SK-N-SH treated with all-trans-retinoic acid at 6 μM for 48 hours (cell line): ENCODE measurements around the gene GRIK2.

ENCODE experiments used
- ATAC-seq: fragments of 200-7000 bp; cut with Tn5 transposase; 3 replicates; pipeline ENCODE4 v1.9.1; 2020; ENCODE audit warnings: mild to moderate bottlenecking, moderate library complexity
- ARNTL ChIP-seq: fragments of 450-650 bp; formaldehyde crosslinking; IDR thresholded peaks from 2 replicates; pipeline ENCODE4 v1.5.0; 2020; ENCODE audit warnings: low read depth, mild to moderate bottlenecking, moderate library complexity, borderline replicate concordance
- BACH2 ChIP-seq: fragments of 250-450 bp; sonication (Bioruptor Pico); IDR thresholded peaks from 2 replicates; pipeline ENCODE4 v1.9.0; 2021; ENCODE audit warnings: mild to moderate bottlenecking, borderline replicate concordance
- CSDC2 ChIP-seq: fragments of 250-450 bp; sonication (Bioruptor Pico); IDR thresholded peaks from 2 replicates; pipeline ENCODE4 v1.5.0; 2020; ENCODE audit warnings: mild to moderate bottlenecking, moderate library complexity
- ESRRG ChIP-seq: fragments of 250-450 bp; sonication (Bioruptor Pico); IDR thresholded peaks from 2 replicates; pipeline ENCODE4 v1.6.1; 2021; ENCODE audit warnings: mild to moderate bottlenecking
- GLIS3 ChIP-seq: fragments of 250-450 bp; sonication (Bioruptor Pico); IDR thresholded peaks from 2 replicates; pipeline ENCODE4 v1.5.0; 2020; ENCODE audit warnings: mild to moderate bottlenecking, moderate library complexity
- ISL1 ChIP-seq: fragments of 250-450 bp; sonication (Bioruptor Pico); IDR thresholded peaks from 2 replicates; pipeline ENCODE4 v2.1.2; 2022; ENCODE audit warnings: mild to moderate bottlenecking, moderate library complexity
- OSR1 ChIP-seq: fragments of 250-450 bp; sonication (Bioruptor Pico); IDR thresholded peaks from 2 replicates; pipeline ENCODE4 v1.8.0; 2022; ENCODE audit warnings: moderate library complexity, mild to moderate bottlenecking, inconsistent platforms
- PPARA ChIP-seq: fragments of 250-450 bp; sonication (Bioruptor Pico); IDR thresholded peaks from 2 replicates; pipeline ENCODE4 v1.5.0; 2020; ENCODE audit warnings: mild to moderate bottlenecking, borderline replicate concordance
- RARB ChIP-seq: fragments of 250-450 bp; sonication (Bioruptor Pico); IDR thresholded peaks from 2 replicates; pipeline ENCODE4 v1.8.0; 2021; ENCODE audit warnings: mild to moderate bottlenecking, moderate library complexity
- SNAI2 ChIP-seq: fragments of 250-450 bp; sonication (Bioruptor Pico); IDR thresholded peaks from 2 replicates; pipeline ENCODE4 v1.5.0; 2020; ENCODE audit warnings: mild to moderate bottlenecking, moderate library complexity
- TCF4 ChIP-seq: fragments of 250-450 bp; sonication (Bioruptor Pico); IDR thresholded peaks from 2 replicates; pipeline ENCODE4 v1.8.0; 2021; ENCODE audit warnings: mild to moderate bottlenecking, moderate library complexity, borderline replicate concordance
- TOX ChIP-seq: fragments of 250-450 bp; sonication (Bioruptor Pico); IDR thresholded peaks from 2 replicates; pipeline ENCODE4 v1.8.0; 2021; ENCODE audit warnings: mild to moderate bottlenecking, moderate library complexity, borderline replicate concordance
- ZC3H10 ChIP-seq: fragments of 250-450 bp; sonication (Bioruptor Pico); IDR thresholded peaks from 2 replicates; pipeline ENCODE4 v1.5.1; 2021; ENCODE audit warnings: mild to moderate bottlenecking, moderate library complexity
- ZFP3 ChIP-seq: fragments of 250-450 bp; sonication (Bioruptor Pico); IDR thresholded peaks from 2 replicates; pipeline ENCODE4 v1.5.0; 2020; ENCODE audit warnings: mild to moderate bottlenecking, moderate library complexity
- ZNF565 ChIP-seq: fragments of 450-650 bp; formaldehyde crosslinking; conservative IDR thresholded peaks from 2 replicates; pipeline ENCODE4 v1.5.0; 2020; ENCODE audit warnings: low read depth, mild to moderate bottlenecking, moderate library complexity
- ZNF70 ChIP-seq: fragments of 450-650 bp; formaldehyde crosslinking; IDR thresholded peaks from 2 replicates; pipeline ENCODE4 v1.5.0; 2020; ENCODE audit warnings: mild to moderate bottlenecking, moderate library complexity
- ZNF8 ChIP-seq: fragments of 450-650 bp; formaldehyde crosslinking; IDR thresholded peaks from 2 replicates; pipeline ENCODE4 v1.5.0; 2020; ENCODE audit warnings: mild to moderate bottlenecking, moderate library complexity
- TF ChIP-seq, protein P1 (sequence below): fragments of 250-450 bp; sonication (Bioruptor Pico); IDR thresholded peaks from 2 replicates; pipeline ENCODE4 v1.8.0; 2021; ENCODE audit warnings: low read depth, mild to moderate bottlenecking, moderate library complexity, borderline replicate concordance
- TF ChIP-seq, protein P2 (sequence below): fragments of 250-450 bp; sonication (Bioruptor Pico); IDR thresholded peaks from 2 replicates; pipeline ENCODE4 v1.8.0; 2020; ENCODE audit warnings: mild to moderate bottlenecking, moderate library complexity, borderline replicate concordance
- TF ChIP-seq, protein P3 (sequence below): fragments of 250-450 bp; sonication (Bioruptor Pico); IDR thresholded peaks from 2 replicates; pipeline ENCODE4 v1.5.1; 2020; ENCODE audit warnings: low read depth, mild to moderate bottlenecking, moderate library complexity

The GRIK2 gene

DNA sequence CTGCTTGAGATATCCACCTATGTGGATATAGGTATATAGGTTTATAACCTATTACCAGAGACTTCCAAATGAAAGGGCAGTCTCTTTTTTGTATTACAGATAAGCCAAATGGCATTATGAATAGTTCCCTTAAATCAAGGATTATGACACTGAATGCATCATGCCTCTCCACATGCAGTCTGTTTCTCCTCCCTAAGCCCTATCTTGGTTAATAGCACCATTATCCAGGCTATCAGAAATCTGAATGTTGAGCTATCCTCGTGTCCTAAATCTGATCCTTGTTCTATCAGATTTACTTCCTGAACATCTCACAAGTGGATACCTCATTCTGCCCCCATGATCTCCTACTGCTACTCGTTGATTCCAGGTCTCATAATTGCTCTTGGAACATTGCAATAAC, 138.0 kb downstream of the GRIK2 start:
- ATAC-seq: no peak

DNA sequence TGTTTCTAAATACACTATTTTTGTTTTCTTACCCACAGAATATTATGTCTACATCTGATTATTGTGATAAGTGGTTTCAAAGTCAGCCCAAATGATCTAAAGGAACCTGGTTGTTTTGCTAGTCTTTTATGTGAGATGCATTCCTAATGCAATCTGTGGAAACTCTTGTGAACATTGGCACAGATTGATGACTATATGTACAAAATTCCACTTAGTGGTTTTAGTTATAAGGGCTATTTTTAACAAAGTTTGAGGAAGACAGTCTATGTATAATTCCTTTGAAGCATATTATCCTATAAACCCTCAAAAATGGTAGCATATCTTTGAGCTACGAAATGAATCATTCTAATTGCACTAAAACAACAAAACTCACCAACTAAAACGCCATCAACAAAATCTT, 140.9 kb downstream of the GRIK2 start:
- peak; percentile 93 for TF ChIP-seq ISL1
- TF ChIP-seq BACH2 (CRISPR knock-in tag): no peak
- TF ChIP-seq ESRRG: no peak
- TF ChIP-seq ZC3H10 (CRISPR knock-in tag): 0 out of 2 replicates have a peak, but pooled peaks have one; percentile 22
- TF ChIP-seq GLIS3 (CRISPR knock-in tag): no peak
- TF ChIP-seq ZNF8 (CRISPR knock-in tag): no peak
- no peak for TF ChIP-seq PPARA
- peak; percentile 65; the same call in 1 of the 2 replicates for TF ChIP-seq TOX (CRISPR knock-in tag)
- no peak for TF ChIP-seq ZNF565 (CRISPR knock-in tag)
- TF ChIP-seq, protein P1, sequence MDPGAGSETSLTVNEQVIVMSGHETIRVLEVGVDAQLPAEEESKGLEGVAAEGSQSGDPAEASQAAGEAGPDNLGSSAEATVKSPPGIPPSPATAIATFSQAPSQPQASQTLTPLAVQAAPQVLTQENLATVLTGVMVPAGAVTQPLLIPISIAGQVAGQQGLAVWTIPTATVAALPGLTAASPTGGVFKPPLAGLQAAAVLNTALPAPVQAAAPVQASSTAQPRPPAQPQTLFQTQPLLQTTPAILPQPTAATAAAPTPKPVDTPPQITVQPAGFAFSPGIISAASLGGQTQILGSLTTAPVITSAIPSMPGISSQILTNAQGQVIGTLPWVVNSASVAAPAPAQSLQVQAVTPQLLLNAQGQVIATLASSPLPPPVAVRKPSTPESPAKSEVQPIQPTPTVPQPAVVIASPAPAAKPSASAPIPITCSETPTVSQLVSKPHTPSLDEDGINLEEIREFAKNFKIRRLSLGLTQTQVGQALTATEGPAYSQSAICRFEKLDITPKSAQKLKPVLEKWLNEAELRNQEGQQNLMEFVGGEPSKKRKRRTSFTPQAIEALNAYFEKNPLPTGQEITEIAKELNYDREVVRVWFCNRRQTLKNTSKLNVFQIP (CRISPR knock-in tag): no peak
- TF ChIP-seq ZNF70 (CRISPR knock-in tag): no peak
- TF ChIP-seq, all 23 proteins: peak for 3
- peak; percentile 77 for ATAC-seq

More for the DNA sequence above, 138.0 kb downstream of the GRIK2 start:
- TF ChIP-seq ZNF70 (CRISPR knock-in tag): peak; percentile 97
- TF ChIP-seq, protein P2, sequence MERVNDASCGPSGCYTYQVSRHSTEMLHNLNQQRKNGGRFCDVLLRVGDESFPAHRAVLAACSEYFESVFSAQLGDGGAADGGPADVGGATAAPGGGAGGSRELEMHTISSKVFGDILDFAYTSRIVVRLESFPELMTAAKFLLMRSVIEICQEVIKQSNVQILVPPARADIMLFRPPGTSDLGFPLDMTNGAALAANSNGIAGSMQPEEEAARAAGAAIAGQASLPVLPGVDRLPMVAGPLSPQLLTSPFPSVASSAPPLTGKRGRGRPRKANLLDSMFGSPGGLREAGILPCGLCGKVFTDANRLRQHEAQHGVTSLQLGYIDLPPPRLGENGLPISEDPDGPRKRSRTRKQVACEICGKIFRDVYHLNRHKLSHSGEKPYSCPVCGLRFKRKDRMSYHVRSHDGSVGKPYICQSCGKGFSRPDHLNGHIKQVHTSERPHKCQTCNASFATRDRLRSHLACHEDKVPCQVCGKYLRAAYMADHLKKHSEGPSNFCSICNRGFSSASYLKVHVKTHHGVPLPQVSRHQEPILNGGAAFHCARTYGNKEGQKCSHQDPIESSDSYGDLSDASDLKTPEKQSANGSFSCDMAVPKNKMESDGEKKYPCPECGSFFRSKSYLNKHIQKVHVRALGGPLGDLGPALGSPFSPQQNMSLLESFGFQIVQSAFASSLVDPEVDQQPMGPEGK: no peak
- TF ChIP-seq OSR1: no peak
- no peak for TF ChIP-seq ARNTL (CRISPR knock-in tag)
- no peak for TF ChIP-seq ZFP3 (CRISPR knock-in tag)
- TF ChIP-seq, all 23 proteins: peak for 1

DNA sequence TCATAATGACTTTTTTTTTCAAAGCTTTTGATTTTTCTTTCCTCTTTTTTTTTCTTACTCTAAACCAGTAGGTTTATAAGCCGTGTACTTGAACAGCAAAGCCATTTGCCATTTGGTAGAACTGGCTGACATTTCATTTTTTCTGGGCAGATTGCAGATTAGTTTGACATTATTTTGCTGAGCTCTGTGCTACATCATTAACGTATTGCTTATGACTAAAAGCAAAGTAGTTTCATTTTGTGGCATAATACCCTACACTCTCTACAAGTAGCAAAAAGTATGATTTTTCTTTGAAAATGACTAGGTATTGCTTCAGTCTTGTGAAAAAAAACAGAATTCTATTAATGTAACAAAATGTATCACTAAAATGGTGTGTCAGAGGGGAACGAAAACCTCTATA, 141.3 kb downstream of the GRIK2 start:
- ATAC-seq: peak; percentile 61
- no peak for TF ChIP-seq ZFP3 (CRISPR knock-in tag)
- TF ChIP-seq GLIS3 (CRISPR knock-in tag): no peak
- TF ChIP-seq TCF4: no peak
- TF ChIP-seq BACH2 (CRISPR knock-in tag): no peak
- TF ChIP-seq CSDC2 (CRISPR knock-in tag): no peak
- TF ChIP-seq ZNF70 (CRISPR knock-in tag): no peak
- TF ChIP-seq ESRRG: no peak
- TF ChIP-seq ARNTL (CRISPR knock-in tag): no peak
- no peak for TF ChIP-seq RARB (CRISPR knock-in tag)
- TF ChIP-seq ZNF8 (CRISPR knock-in tag): no peak
- TF ChIP-seq OSR1: no peak
- TF ChIP-seq, protein P3, sequence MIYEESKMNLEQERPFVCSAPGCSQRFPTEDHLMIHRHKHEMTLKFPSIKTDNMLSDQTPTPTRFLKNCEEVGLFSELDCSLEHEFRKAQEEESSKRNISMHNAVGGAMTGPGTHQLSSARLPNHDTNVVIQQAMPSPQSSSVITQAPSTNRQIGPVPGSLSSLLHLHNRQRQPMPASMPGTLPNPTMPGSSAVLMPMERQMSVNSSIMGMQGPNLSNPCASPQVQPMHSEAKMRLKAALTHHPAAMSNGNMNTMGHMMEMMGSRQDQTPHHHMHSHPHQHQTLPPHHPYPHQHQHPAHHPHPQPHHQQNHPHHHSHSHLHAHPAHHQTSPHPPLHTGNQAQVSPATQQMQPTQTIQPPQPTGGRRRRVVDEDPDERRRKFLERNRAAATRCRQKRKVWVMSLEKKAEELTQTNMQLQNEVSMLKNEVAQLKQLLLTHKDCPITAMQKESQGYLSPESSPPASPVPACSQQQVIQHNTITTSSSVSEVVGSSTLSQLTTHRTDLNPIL (CRISPR knock-in tag): no peak
- no peak for TF ChIP-seq ZNF565 (CRISPR knock-in tag)
- no peak for TF ChIP-seq SNAI2 (CRISPR knock-in tag)
- TF ChIP-seq, protein P1 (CRISPR knock-in tag): no peak
- TF ChIP-seq PPARA: no peak

DNA sequence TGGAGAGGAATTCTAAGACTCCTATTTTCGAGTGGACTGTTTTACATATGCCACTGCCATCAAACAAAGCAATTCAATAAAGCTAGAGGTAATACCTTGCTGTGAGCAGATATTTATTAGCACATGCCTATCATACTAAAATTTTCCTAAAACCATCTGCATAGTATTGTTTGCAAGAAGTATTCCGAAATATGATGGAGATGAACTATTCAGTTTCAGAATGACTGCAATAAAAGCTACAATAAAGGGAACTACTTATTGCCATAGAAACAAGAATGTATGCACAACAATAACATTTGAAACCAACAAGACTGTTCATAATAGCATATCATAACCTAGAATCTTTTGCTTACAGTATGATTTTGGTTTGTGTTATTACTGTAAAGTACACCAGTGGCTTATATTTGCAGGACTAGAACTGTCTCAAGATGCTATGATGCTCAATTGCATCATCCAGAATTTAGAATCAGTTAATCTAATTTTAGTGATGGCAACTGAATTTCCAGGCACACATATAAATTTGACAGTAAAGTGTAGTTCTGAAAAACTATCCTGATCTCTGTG, 144.3 kb downstream of the GRIK2 start:
- peak; percentile 21; the same call in 1 of the 2 replicates for TF ChIP-seq ISL1
- TF ChIP-seq, protein P3 (CRISPR knock-in tag): peak; percentile 32; the same call in 1 of the 2 replicates
- no peak for TF ChIP-seq ZFP3 (CRISPR knock-in tag)
- peak; percentile 53; the same call in 2 of the 3 replicates for ATAC-seq
